ENCODE measurements around the gene CDK14.

The CDK14 gene

DNA sequence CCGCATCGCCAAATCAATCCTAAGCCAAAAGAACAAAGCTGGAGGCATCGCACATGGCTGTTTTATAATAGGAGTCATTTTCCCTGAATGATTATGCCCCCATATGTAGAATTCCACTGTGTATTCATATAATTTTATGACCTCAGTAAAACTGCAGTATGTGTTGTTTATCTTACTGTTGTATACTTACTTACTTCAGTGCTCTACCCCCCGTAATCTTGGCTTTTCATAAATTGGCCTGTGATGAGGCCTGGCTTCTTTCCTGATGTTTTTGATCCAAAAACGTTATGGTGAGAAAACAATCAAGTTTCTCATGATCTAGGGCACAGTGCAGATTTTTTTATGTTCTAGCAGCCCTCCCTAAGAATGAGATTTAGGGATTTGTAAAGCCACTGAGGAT, 361.8 kb downstream of the CDK14 start:
- Histone ChIP-seq H3K9ac (ENCODE audit: low read depth, low read length) (no peak overlapping the region), H3K9me3 (ENCODE audit: control insufficient read depth, insufficient read depth, low read length) (no peaks in the 10 kb centered on the region), H3K4me1 (ENCODE audit: insufficient read depth, low read length) (peaks cover 9% of the 10 kb centered on the region), H3K36me3 (ENCODE audit: insufficient read depth, low read length) (no peaks in the 10 kb centered on the region)

DNA sequence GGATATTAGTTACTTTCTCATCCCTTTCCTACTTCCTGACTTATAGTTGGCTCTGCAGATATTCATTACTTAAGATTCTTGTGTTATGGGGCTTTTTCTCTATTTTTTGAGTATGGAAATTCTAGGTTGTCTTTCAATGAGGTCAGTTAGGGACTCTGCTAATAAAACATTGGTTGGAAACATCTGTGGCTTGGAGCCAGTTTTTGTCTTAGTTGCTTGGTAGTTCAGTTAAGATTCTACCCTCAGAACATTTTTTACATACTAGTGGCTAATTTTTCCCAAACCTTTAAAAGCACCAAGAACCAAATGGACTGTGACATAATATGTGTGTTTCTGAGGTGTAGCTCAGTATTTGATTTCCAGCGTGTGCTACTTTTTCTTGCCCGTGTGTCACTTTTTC, 362.5 kb downstream of the CDK14 start:
- Histone ChIP-seq H3K36me3 (ENCODE audit: insufficient read depth, low read length) (no peaks in the 10 kb centered on the region), H3K4me1 (ENCODE audit: insufficient read depth, low read length) (peaks cover 9% of the 10 kb centered on the region), H3K9ac (ENCODE audit: low read depth, low read length) (no peak overlapping the region), H3K9me3 (ENCODE audit: control insufficient read depth, insufficient read depth, low read length) (no peaks in the 10 kb centered on the region)

DNA sequence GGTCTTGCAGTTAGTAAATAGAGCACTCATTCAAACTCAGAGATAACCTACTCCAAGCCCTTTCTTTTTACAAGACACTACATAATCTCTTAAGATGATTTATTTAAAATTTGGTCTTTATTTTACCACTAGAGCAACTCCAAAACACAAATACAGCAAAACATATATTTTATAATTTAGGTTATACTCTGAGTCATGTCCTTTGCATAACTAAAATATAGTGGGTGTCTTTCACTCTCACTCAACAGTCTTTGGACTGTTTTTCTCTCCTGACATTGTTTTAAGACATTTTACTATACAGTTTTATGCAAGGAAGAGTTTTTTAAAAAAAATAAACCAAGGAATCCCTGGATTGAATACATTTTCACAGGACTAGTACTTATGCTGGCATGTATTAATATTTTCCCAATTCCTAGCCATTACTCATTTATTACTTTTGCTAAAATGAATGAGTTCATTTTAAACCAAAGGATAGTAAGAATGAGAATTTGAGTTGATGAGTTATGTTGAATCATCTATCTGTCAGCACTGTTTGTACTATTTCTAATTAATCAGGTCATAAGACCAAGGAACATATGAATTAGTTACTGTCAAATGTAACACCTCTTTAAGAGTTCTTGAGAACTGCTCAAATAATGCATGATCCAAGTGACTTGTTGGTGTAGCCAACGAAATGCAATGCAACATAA, 365.1 kb downstream of the CDK14 start:
- H3K4me1 ChIP-seq (ENCODE audit: insufficient read depth, low read length): peaks cover 7% of the 10 kb centered on the region; the same call in 1 of the 2 replicates
- no peaks in the 10 kb centered on the region for H3K9me3 ChIP-seq (ENCODE audit: control insufficient read depth, insufficient read depth, low read length)
- H3K36me3 ChIP-seq (ENCODE audit: insufficient read depth, low read length): no peaks in the 10 kb centered on the region
- no peak overlapping the region for H3K9ac ChIP-seq (ENCODE audit: low read depth, low read length)

GRCh38 chr7:90965211-90965610, 369.1 kb downstream of the CDK14 start:
- peaks cover 10% of the 10 kb centered on the region; the same call in 1 of the 2 replicates for H3K4me1 ChIP-seq (ENCODE audit: insufficient read depth, low read length)
- no peaks in the 10 kb centered on the region for H3K36me3 ChIP-seq (ENCODE audit: insufficient read depth, low read length)
- H3K9me3 ChIP-seq (ENCODE audit: control insufficient read depth, insufficient read depth, low read length): no peaks in the 10 kb centered on the region
- H3K9ac ChIP-seq (ENCODE audit: low read depth, low read length): no peak overlapping the region

GRCh38 chr7:90966346-90966745, 370.2 kb downstream of the CDK14 start:
- no peaks in the 10 kb centered on the region for H3K9me3 ChIP-seq (ENCODE audit: control insufficient read depth, insufficient read depth, low read length)
- H3K4me1 ChIP-seq (ENCODE audit: insufficient read depth, low read length): peaks cover 10% of the 10 kb centered on the region; the same call in 1 of the 2 replicates
- no peaks in the 10 kb centered on the region for H3K36me3 ChIP-seq (ENCODE audit: insufficient read depth, low read length)

GRCh38 chr7:90968871-90969270, 372.8 kb downstream of the CDK14 start:
- no peak overlapping the region for H3K9ac ChIP-seq (ENCODE audit: low read depth, low read length)
- peaks cover 10% of the 10 kb centered on the region; the same call in 1 of the 2 replicates for H3K4me1 ChIP-seq (ENCODE audit: insufficient read depth, low read length)
- H3K9me3 ChIP-seq (ENCODE audit: control insufficient read depth, insufficient read depth, low read length): peaks cover 6% of the 10 kb centered on the region; the same call in 1 of the 2 replicates
- no peaks in the 10 kb centered on the region for H3K36me3 ChIP-seq (ENCODE audit: insufficient read depth, low read length)

More at GRCh38 chr7:90966346-90966745, 370.2 kb downstream of the CDK14 start:
- H3K9ac ChIP-seq (ENCODE audit: low read depth, low read length): no peak overlapping the region

- Histone ChIP-seq H3K36me3 (ENCODE audit: insufficient read depth, low read length) (no peaks in the 10 kb centered on the region), H3K9ac (ENCODE audit: low read depth, low read length) (no peak overlapping the region), H3K4me1 (ENCODE audit: insufficient read depth, low read length) (no peaks in the 10 kb centered on the region), H3K9me3 (ENCODE audit: control insufficient read depth, insufficient read depth, low read length) (peaks cover 18% of the 10 kb centered on the region)
Measured at GRCh38 chr7:90972906-90973550, 376.9 kb downstream of the CDK14 start.

GRCh38 chr7:90977056-90977455, 380.9 kb downstream of the CDK14 start:
- Histone ChIP-seq H3K9ac (ENCODE audit: low read depth, low read length) (no peak overlapping the region), H3K4me1 (ENCODE audit: insufficient read depth, low read length) (no peaks in the 10 kb centered on the region), H3K36me3 (ENCODE audit: insufficient read depth, low read length) (no peaks in the 10 kb centered on the region), H3K9me3 (ENCODE audit: control insufficient read depth, insufficient read depth, low read length) (peaks cover 18% of the 10 kb centered on the region)

DNA sequence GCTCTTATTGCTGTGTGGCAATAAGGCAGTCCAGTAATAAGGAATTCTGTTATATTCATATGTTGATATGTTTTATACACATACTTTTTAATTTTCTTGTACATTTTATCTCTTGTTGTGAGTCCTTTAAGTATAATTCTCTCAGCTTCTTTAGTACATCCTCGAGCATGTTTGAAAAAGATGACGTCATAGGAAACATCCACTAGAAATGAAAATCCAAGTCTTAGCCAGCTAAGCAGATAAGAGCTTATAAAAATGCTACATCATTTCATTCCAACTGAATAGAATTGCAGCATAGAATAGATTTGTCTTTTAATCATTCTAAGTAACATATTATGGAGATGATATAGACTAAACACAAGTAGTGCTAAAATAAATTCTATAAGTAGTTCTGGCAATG, 384.4 kb downstream of the CDK14 start:
- Histone ChIP-seq H3K4me1 (ENCODE audit: insufficient read depth, low read length) (no peaks in the 10 kb centered on the region), H3K36me3 (ENCODE audit: insufficient read depth, low read length) (no peaks in the 10 kb centered on the region), H3K9ac (ENCODE audit: low read depth, low read length) (no peak overlapping the region), H3K9me3 (ENCODE audit: control insufficient read depth, insufficient read depth, low read length) (peaks cover 11% of the 10 kb centered on the region; the same call in 1 of the 2 replicates)

DNA sequence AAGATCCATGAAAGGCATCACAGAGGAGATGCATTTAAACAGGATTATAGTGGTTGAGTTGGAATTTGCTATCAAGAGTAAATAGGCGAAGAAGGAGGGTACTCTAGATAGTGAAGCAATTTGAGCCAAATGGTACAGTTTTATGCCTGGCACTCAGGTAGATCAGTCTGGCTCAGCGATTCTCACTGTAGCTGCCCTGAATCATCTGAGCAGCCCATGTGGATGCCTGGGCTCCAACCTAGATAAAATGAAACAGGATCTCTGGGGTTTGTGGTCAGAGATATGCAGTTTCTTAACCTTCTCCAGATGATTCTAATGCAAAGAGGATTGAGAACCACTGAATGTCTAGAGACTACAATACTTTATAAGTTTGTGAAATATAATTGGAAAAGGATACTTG, 386.1 kb downstream of the CDK14 start:
- Histone ChIP-seq H3K9me3 (ENCODE audit: control insufficient read depth, insufficient read depth, low read length) (no peaks in the 10 kb centered on the region; the same call in 1 of the 2 replicates), H3K4me1 (ENCODE audit: insufficient read depth, low read length) (no peaks in the 10 kb centered on the region), H3K9ac (ENCODE audit: low read depth, low read length) (no peak overlapping the region), H3K36me3 (ENCODE audit: insufficient read depth, low read length) (no peaks in the 10 kb centered on the region)

DNA sequence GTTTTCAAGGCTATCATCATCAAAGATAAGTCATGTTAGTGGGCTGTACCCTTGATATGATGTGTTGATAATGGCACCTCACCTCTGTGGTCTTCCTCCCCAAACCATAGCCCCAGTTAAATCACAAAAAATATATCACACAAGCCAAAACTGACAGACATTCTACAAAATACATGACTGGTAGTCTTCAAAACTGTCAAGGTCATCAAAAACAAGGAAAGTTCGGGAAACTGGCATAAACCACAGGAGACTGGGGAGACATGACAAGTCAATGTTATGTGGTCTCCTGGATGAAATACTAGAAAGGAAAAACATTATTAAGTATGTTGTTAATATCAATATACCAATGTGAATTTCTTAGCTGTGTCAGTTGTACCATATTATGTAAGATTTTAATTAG, 388.6 kb downstream of the CDK14 start:
- no peaks in the 10 kb centered on the region for H3K4me1 ChIP-seq (ENCODE audit: insufficient read depth, low read length)
- H3K9ac ChIP-seq (ENCODE audit: low read depth, low read length): no peak overlapping the region
- H3K9me3 ChIP-seq (ENCODE audit: control insufficient read depth, insufficient read depth, low read length): no peaks in the 10 kb centered on the region; the same call in 1 of the 2 replicates
- no peaks in the 10 kb centered on the region for H3K36me3 ChIP-seq (ENCODE audit: insufficient read depth, low read length)

GRCh38 chr7:90988516-90988915, 392.4 kb downstream of the CDK14 start:
- Histone ChIP-seq H3K9ac (ENCODE audit: low read depth, low read length) (no peak overlapping the region), H3K9me3 (ENCODE audit: control insufficient read depth, insufficient read depth, low read length) (no peaks in the 10 kb centered on the region), H3K36me3 (ENCODE audit: insufficient read depth, low read length) (no peaks in the 10 kb centered on the region), H3K4me1 (ENCODE audit: insufficient read depth, low read length) (no peaks in the 10 kb centered on the region)

GRCh38 chr7:90988996-90989765, 393.1 kb downstream of the CDK14 start:
- H3K9ac ChIP-seq (ENCODE audit: low read depth, low read length): no peak overlapping the region
- no peaks in the 10 kb centered on the region for H3K9me3 ChIP-seq (ENCODE audit: control insufficient read depth, insufficient read depth, low read length)
- no peaks in the 10 kb centered on the region for H3K4me1 ChIP-seq (ENCODE audit: insufficient read depth, low read length)
- no peaks in the 10 kb centered on the region for H3K36me3 ChIP-seq (ENCODE audit: insufficient read depth, low read length)

- Histone ChIP-seq H3K4me1 (ENCODE audit: insufficient read depth, low read length) (no peaks in the 10 kb centered on the region), H3K9ac (ENCODE audit: low read depth, low read length) (no peak overlapping the region), H3K36me3 (ENCODE audit: insufficient read depth, low read length) (no peaks in the 10 kb centered on the region), H3K9me3 (ENCODE audit: control insufficient read depth, insufficient read depth, low read length) (no peaks in the 10 kb centered on the region)
Measured at GRCh38 chr7:90994121-90994520, 398.0 kb downstream of the CDK14 start.

Data from ES-I3 (cell line).